Epithelial cell of esophagus (primary cell): Measurements from ENCODE around the gene WDR64.
A peak's percentile ranks its signal among the peaks of the same experiment; 100 is the strongest.

Source experiments
- DNase-seq: peaks from one replicate; pipeline ENCODE4 v3.0.0; 2010; ENCODE audit warnings: low read depth
- H3K4me3 ChIP-seq: 2 replicates; pipeline ENCODE4 v1.5.1; 2011; ENCODE audit warnings: mild to moderate bottlenecking, low read length, control low read depth
- TF ChIP-seq, protein P1 (sequence below): IDR thresholded peaks from 2 replicates; pipeline ENCODE4 v1.5.1; 2011; ENCODE audit warnings: low read depth, mild to moderate bottlenecking, low read length, control low read depth, inconsistent platforms; ENCODE audit not compliant: insufficient read depth; ENCODE audit errors: missing control alignments

WDR64 gene

GRCh38 chr1:241736387-241736786 is 84.3 kb downstream of the WDR64 start:
- DNase-seq, result no peak
- H3K4me3 ChIP-seq, result no peak overlapping the region
- TF ChIP-seq, protein P1, sequence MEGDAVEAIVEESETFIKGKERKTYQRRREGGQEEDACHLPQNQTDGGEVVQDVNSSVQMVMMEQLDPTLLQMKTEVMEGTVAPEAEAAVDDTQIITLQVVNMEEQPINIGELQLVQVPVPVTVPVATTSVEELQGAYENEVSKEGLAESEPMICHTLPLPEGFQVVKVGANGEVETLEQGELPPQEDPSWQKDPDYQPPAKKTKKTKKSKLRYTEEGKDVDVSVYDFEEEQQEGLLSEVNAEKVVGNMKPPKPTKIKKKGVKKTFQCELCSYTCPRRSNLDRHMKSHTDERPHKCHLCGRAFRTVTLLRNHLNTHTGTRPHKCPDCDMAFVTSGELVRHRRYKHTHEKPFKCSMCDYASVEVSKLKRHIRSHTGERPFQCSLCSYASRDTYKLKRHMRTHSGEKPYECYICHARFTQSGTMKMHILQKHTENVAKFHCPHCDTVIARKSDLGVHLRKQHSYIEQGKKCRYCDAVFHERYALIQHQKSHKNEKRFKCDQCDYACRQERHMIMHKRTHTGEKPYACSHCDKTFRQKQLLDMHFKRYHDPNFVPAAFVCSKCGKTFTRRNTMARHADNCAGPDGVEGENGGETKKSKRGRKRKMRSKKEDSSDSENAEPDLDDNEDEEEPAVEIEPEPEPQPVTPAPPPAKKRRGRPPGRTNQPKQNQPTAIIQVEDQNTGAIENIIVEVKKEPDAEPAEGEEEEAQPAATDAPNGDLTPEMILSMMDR, result no peak

DNA sequence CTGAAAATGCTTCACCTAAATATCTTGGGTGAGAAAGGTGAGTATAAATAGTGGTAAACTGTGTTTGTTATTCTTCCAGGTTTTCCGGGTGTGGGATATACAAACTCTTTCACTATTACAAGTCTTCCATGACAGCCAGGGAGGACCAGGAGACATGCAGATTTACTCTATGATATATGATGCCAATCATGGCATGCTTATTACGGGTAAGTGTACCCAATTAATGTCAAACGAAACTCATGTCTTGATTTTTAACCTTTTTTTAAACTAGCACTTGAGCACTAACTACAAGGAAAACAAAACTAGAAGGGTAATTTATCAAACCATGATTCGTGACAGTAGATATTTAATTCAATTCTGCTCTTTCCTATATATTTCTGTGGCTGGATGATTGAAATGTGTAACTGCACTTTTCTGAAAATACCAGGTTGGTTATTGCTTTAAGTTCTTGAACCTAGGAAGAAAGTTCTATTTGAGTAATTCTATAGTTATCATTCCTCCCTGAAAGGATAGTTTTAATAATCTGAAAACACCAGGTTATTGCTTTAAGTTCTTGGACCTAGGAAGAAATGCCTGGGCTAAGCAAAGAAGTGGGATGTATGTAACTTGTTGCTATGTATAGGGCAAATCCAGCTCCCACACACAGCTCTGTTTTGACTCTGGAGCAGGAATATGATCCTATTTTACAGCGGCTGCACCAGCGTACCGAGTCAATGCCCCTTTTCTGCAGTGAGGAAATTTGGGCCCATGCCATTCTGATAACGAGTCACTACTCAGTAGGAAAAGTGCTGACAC is 86.4 kb downstream of the WDR64 start:
- H3K4me3 ChIP-seq, result no peak overlapping the region
- TF ChIP-seq, protein P1, result no peak
- no peak for DNase-seq

- no peak for DNase-seq
- TF ChIP-seq, protein P1, result no peak
- no peak overlapping the region for H3K4me3 ChIP-seq
These were observed 90.0 kb downstream of the WDR64 start for GRCh38 chr1:241742084-241742483.

GRCh38 chr1:241744591-241744990 is 92.5 kb downstream of the WDR64 start:
- no peak for DNase-seq

GRCh38 chr1:241747992-241748391 is 95.9 kb downstream of the WDR64 start:
- no peak overlapping the region for H3K4me3 ChIP-seq
- TF ChIP-seq, protein P1, result no peak
- no peak for DNase-seq

More at GRCh38 chr1:241744591-241744990, 92.5 kb downstream of the WDR64 start:
- TF ChIP-seq, protein P1, result no peak
- no peak overlapping the region for H3K4me3 ChIP-seq

DNA sequence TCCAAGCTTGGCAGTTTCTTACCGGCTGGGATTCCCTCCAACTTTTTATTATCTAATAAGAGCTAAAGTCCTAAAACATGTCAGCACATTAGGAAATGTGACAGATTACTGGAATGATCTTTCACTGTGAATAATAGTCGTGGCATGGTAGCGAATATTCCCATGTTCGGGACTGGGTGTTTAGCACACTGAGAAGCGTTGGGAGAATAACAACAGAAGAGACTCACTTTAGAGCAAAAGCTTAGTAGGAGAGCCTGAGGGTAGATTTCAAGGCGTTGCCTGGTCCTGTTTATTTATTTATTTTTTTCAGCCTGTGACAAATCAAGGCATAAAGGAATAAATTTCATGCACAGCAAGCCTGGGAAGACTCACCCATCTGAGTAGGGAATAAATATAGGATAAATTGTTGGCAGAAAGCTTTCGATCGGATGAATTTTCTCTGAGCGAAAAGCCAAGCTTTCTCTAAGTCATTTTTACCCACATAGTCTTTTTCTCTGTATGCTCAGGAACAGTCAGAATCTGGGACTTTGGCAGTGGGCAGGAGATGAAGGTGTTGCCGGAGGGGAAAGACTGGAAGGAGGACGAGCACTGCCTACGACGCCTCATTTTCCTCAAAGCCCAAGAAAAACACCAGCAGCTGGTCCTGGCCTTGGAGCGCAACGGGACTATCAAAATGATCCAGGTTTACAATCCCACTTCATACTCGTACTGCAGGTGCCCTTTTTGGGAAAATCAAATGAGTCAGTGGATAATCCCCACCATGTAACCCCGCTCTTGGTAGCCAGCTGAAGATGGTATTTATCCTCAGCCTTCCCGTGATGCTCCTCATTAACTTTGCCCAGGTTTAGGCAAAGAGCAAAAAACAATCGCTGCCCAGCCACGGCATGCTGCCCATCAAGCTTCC is 97.2 kb downstream of the WDR64 start:
- TF ChIP-seq, protein P1, result no peak
- DNase-seq, result peak; percentile 81
- H3K4me3 ChIP-seq, result peak overlapping the region; percentile 41
